ENCODE measurements around the gene EYS.

The EYS gene

DNA sequence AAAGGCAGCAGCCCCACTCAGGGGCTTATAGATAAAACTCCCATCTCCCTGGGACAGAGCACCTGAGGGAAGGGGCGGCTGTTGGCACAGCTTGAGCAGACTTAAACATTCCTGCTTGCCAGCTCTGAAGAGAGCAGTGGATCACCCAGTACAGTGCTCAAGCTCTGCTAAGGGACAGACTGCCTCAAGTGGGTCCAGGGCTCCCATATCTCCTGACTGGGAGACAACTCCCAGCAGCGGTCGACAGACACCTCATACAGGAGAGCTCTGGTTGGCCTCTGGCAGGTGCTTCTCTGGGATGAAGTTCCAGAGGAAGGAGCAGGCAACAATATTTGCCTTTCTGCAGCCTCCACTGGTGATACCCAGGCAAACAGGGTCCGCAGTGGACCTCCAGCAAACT lies 810.1 kb downstream of the EYS start:
- no peak overlapping the region for H3K27ac ChIP-seq (ENCODE audit: low read length, poor library complexity, severe bottlenecking)
- H4K8ac ChIP-seq (ENCODE audit: low read length): no peak overlapping the region
- no peak overlapping the region for H3K4me3 ChIP-seq (ENCODE audit: insufficient read depth in 1 of 2, low read depth in 1 of 2, low read length in 2 of 2)
- no peaks in the 10 kb centered on the region for H3K79me1 ChIP-seq (replicated peaks; ENCODE audit: low read length, poor library complexity, severe bottlenecking)
- H3K27me3 ChIP-seq (ENCODE audit: control insufficient read depth in 1 of 2, insufficient read depth in 1 of 2, low read length in 2 of 2): no peaks in the 10 kb centered on the region
- 98% methylated on average over 4 of the region's 4 CpGs for WGBS
- H2BK12ac ChIP-seq (ENCODE audit: low read length in 2 of 2): no peak overlapping the region
- no peak overlapping the region for H3K23ac ChIP-seq (ENCODE audit: low read length in 2 of 2)
- no peak overlapping the region for H2BK15ac ChIP-seq (ENCODE audit: low read depth, poor library complexity, severe bottlenecking)
- no peak overlapping the region for H3K18ac ChIP-seq (ENCODE audit: low read depth in 1 of 2, low read length in 2 of 2)
- no peak overlapping the region for H3K4ac ChIP-seq (ENCODE audit: low read depth in 1 of 2, low read length in 2 of 2)
- H2AK5ac ChIP-seq (ENCODE audit: low read length, severe bottlenecking): no peak overlapping the region
- no peak overlapping the region for H3K9ac ChIP-seq (ENCODE audit: low read length)
- no peak overlapping the region for H3K4me2 ChIP-seq (ENCODE audit: low read length, poor library complexity, severe bottlenecking)
- no peak overlapping the region for H4K91ac ChIP-seq (ENCODE audit: low read length)
- H3K4me1 ChIP-seq (ENCODE audit: control insufficient read depth, insufficient read depth, low read depth, low read length): no peaks in the 10 kb centered on the region
- H3K36me3 ChIP-seq (ENCODE audit: control insufficient read depth in 1 of 2, insufficient read depth in 2 of 2, low read depth in 1 of 2, low read length in 2 of 2): no peaks in the 10 kb centered on the region
- no peak overlapping the region for H2AFZ ChIP-seq (ENCODE audit: low read depth, low read length)
- H3K14ac ChIP-seq (ENCODE audit: low read length in 2 of 2): no peak overlapping the region
- DNase-seq: no peak
- no peak overlapping the region for H2BK5ac ChIP-seq (ENCODE audit: low read depth, low read length, poor library complexity, severe bottlenecking)
- H2BK120ac ChIP-seq (ENCODE audit: low read depth, low read length): no peak overlapping the region
- no peaks in the 10 kb centered on the region for H3K9me3 ChIP-seq (ENCODE audit: control insufficient read depth, low read length)

DNA sequence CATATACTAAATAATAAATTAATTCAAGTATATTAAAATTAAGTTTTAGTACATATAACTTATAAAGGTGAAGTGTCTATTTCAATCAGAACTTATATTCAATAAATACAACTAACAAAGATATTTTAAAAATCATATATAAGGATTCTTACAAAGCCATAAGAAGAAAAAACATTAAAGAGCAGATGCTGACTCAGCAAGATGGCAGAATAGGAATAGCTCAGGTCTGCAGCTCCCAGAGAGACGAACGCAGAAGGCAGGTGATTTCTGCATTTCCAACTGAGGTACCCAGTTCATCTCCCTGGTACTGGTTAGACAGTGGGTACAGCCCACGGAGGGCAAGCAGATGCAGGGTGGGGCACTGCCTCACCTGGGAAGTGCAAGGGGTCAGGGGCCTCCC lies 811.1 kb downstream of the EYS start:
- Histone ChIP-seq H2BK5ac (ENCODE audit: low read depth, low read length, poor library complexity, severe bottlenecking) (no peak overlapping the region), H3K4me1 (ENCODE audit: control insufficient read depth, insufficient read depth, low read depth, low read length) (peaks cover 1% of the 10 kb centered on the region), H3K4me2 (ENCODE audit: low read length, poor library complexity, severe bottlenecking) (no peak overlapping the region), H3K4me3 (ENCODE audit: insufficient read depth in 1 of 2, low read depth in 1 of 2, low read length in 2 of 2) (no peak overlapping the region), H2BK12ac (ENCODE audit: low read length in 2 of 2) (no peak overlapping the region), H3K79me1 (replicated peaks; ENCODE audit: low read length, poor library complexity, severe bottlenecking) (no peaks in the 10 kb centered on the region), H3K27ac (ENCODE audit: low read length, poor library complexity, severe bottlenecking) (no peak overlapping the region), H3K18ac (ENCODE audit: low read depth in 1 of 2, low read length in 2 of 2) (no peak overlapping the region), H3K14ac (ENCODE audit: low read length in 2 of 2) (no peak overlapping the region), H3K4ac (ENCODE audit: low read depth in 1 of 2, low read length in 2 of 2) (no peak overlapping the region), H3K27me3 (ENCODE audit: control insufficient read depth in 1 of 2, insufficient read depth in 1 of 2, low read length in 2 of 2) (no peaks in the 10 kb centered on the region), H3K36me3 (ENCODE audit: control insufficient read depth in 1 of 2, insufficient read depth in 2 of 2, low read depth in 1 of 2, low read length in 2 of 2) (no peaks in the 10 kb centered on the region), H2BK120ac (ENCODE audit: low read depth, low read length) (no peak overlapping the region), H4K8ac (ENCODE audit: low read length) (no peak overlapping the region), H3K23ac (ENCODE audit: low read length in 2 of 2) (no peak overlapping the region), H2AFZ (ENCODE audit: low read depth, low read length) (no peak overlapping the region), H3K9ac (ENCODE audit: low read length) (no peak overlapping the region), H3K9me3 (ENCODE audit: control insufficient read depth, low read length) (no peaks in the 10 kb centered on the region), H2AK5ac (ENCODE audit: low read length, severe bottlenecking) (no peak overlapping the region), H2BK15ac (ENCODE audit: low read depth, poor library complexity, severe bottlenecking) (no peak overlapping the region), H4K91ac (ENCODE audit: low read length) (no peak overlapping the region)
- WGBS: 72% methylated on average over 3 of the region's 3 CpGs
- no peak for DNase-seq

- no peaks in the 10 kb centered on the region for H3K9me3 ChIP-seq (ENCODE audit: control insufficient read depth, low read length)
Measured at GRCh38 chr6:64890609-64891008, 816.4 kb downstream of the EYS start.

DNA sequence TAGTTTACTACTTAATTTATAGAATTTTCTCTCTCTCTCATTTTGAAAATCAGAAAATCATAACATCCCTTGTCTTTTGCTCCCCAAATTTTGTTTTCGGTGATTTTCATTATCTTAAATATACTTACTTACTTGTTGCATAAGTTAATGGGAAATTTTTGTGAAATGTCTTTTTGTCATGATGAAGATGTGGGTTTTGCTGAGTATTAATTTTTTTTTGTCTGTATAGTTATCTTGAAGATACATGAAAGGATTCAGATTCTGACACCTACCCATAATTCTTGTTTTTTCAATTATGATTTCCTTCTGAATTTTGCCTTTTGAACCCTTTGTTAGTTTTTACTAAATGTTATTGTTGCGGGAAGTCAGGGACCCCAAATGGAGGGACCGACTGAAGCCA lies 817.9 kb downstream of the EYS start:
- no peaks in the 10 kb centered on the region for H3K27me3 ChIP-seq (ENCODE audit: control insufficient read depth in 1 of 2, insufficient read depth in 1 of 2, low read length in 2 of 2)
- WGBS: no CpG with 5 or more reads among the region's 3 CpGs
- no peaks in the 10 kb centered on the region for H3K79me1 ChIP-seq (replicated peaks; ENCODE audit: low read length, poor library complexity, severe bottlenecking)
- H4K8ac ChIP-seq (ENCODE audit: low read length): no peak overlapping the region
- H3K23ac ChIP-seq (ENCODE audit: low read length in 2 of 2): no peak overlapping the region
- H4K91ac ChIP-seq (ENCODE audit: low read length): no peak overlapping the region
- H3K36me3 ChIP-seq (ENCODE audit: control insufficient read depth in 1 of 2, insufficient read depth in 2 of 2, low read depth in 1 of 2, low read length in 2 of 2): no peaks in the 10 kb centered on the region
- no peak overlapping the region for H3K14ac ChIP-seq (ENCODE audit: low read length in 2 of 2)
- H3K27ac ChIP-seq (ENCODE audit: low read length, poor library complexity, severe bottlenecking): no peak overlapping the region
- H3K4me3 ChIP-seq (ENCODE audit: insufficient read depth in 1 of 2, low read depth in 1 of 2, low read length in 2 of 2): no peak overlapping the region
- DNase-seq: no peak
- no peak overlapping the region for H3K18ac ChIP-seq (ENCODE audit: low read depth in 1 of 2, low read length in 2 of 2)
- H3K4me2 ChIP-seq (ENCODE audit: low read length, poor library complexity, severe bottlenecking): no peak overlapping the region
- H3K9me3 ChIP-seq (ENCODE audit: control insufficient read depth, low read length): no peaks in the 10 kb centered on the region
- H2BK5ac ChIP-seq (ENCODE audit: low read depth, low read length, poor library complexity, severe bottlenecking): no peak overlapping the region
- H2BK15ac ChIP-seq (ENCODE audit: low read depth, poor library complexity, severe bottlenecking): no peak overlapping the region
- H3K9ac ChIP-seq (ENCODE audit: low read length): no peak overlapping the region
- H2BK120ac ChIP-seq (ENCODE audit: low read depth, low read length): no peak overlapping the region
- no peak overlapping the region for H2AK5ac ChIP-seq (ENCODE audit: low read length, severe bottlenecking)
- no peak overlapping the region for H3K4ac ChIP-seq (ENCODE audit: low read depth in 1 of 2, low read length in 2 of 2)
- H3K4me1 ChIP-seq (ENCODE audit: control insufficient read depth, insufficient read depth, low read depth, low read length): peaks cover 1% of the 10 kb centered on the region
- H2AFZ ChIP-seq (ENCODE audit: low read depth, low read length): no peak overlapping the region
- H2BK12ac ChIP-seq (ENCODE audit: low read length in 2 of 2): no peak overlapping the region

More at GRCh38 chr6:64890609-64891008, 816.4 kb downstream of the EYS start:
- Histone ChIP-seq H3K14ac (ENCODE audit: low read length in 2 of 2) (no peak overlapping the region), H2BK12ac (ENCODE audit: low read length in 2 of 2) (no peak overlapping the region), H3K4ac (ENCODE audit: low read depth in 1 of 2, low read length in 2 of 2) (no peak overlapping the region), H2BK120ac (ENCODE audit: low read depth, low read length) (no peak overlapping the region), H3K27me3 (ENCODE audit: control insufficient read depth in 1 of 2, insufficient read depth in 1 of 2, low read length in 2 of 2) (no peaks in the 10 kb centered on the region), H2BK15ac (ENCODE audit: low read depth, poor library complexity, severe bottlenecking) (no peak overlapping the region), H3K4me3 (ENCODE audit: insufficient read depth in 1 of 2, low read depth in 1 of 2, low read length in 2 of 2) (no peak overlapping the region), H3K4me1 (ENCODE audit: control insufficient read depth, insufficient read depth, low read depth, low read length) (peaks cover 1% of the 10 kb centered on the region), H3K4me2 (ENCODE audit: low read length, poor library complexity, severe bottlenecking) (no peak overlapping the region), H3K27ac (ENCODE audit: low read length, poor library complexity, severe bottlenecking) (peak overlapping the region; percentile 59), H3K36me3 (ENCODE audit: control insufficient read depth in 1 of 2, insufficient read depth in 2 of 2, low read depth in 1 of 2, low read length in 2 of 2) (no peaks in the 10 kb centered on the region), H2BK5ac (ENCODE audit: low read depth, low read length, poor library complexity, severe bottlenecking) (no peak overlapping the region), H2AFZ (ENCODE audit: low read depth, low read length) (no peak overlapping the region), H3K23ac (ENCODE audit: low read length in 2 of 2) (no peak overlapping the region), H4K91ac (ENCODE audit: low read length) (no peak overlapping the region), H3K9ac (ENCODE audit: low read length) (no peak overlapping the region), H3K79me1 (replicated peaks; ENCODE audit: low read length, poor library complexity, severe bottlenecking) (no peaks in the 10 kb centered on the region), H2AK5ac (ENCODE audit: low read length, severe bottlenecking) (no peak overlapping the region), H4K8ac (ENCODE audit: low read length) (no peak overlapping the region), H3K18ac (ENCODE audit: low read depth in 1 of 2, low read length in 2 of 2) (no peak overlapping the region)
- DNase-seq: no peak
- no CpG with 5 or more reads among the region's 1 CpG for WGBS

All from mesenchymal stem cell (in vitro differentiated cells and primary cell).